HepG2 (cell line): ENCODE data around the gene P3H4. TPM values are rescaled to one million over a fixed set of nuclear protein-coding genes. Genes with fewer than 3 reads are reported as not detected.

ENCODE experiments used
- ADNP ChIP-seq: sonication (generic); formaldehyde crosslinking; IDR thresholded peaks from 2 replicates; pipeline ENCODE4 v1.4.0; 2020; ENCODE audit warnings: missing genetic modification reagents
- CBX1 ChIP-seq: IDR thresholded peaks from one replicate; pipeline ENCODE4 v1.6.1; 2016; ENCODE audit warnings: antibody characterized with exemption, low read depth
- FOXP1 ChIP-seq, 2 experiments: fragments of 450-650 bp in 1 of 2; IDR thresholded peaks; 2 replicates each; pipeline ENCODE4 v1.6.1; 2017 to 2018; ENCODE audit warnings: antibody characterized with exemption in 1 of 2
- GRHL1 ChIP-seq: sonication (generic); formaldehyde crosslinking; conservative IDR thresholded peaks from 2 replicates; pipeline ENCODE4 v1.8.0; 2022; ENCODE audit warnings: missing genetic modification reagents
- HIC2 ChIP-seq: sonication (generic); formaldehyde crosslinking; IDR thresholded peaks from 2 replicates; pipeline ENCODE4 v1.9.0; 2022; ENCODE audit warnings: low read depth, missing genetic modification reagents
- PCBP2 ChIP-seq: fragments of 200-400 bp; formaldehyde crosslinking; optimal IDR thresholded peaks from 2 replicates; pipeline ENCODE3; 2018; ENCODE audit warnings: low read length, low read depth; ENCODE audit not compliant: poor library complexity, severe bottlenecking
- RARA ChIP-seq: IDR thresholded peaks from 2 replicates; pipeline ENCODE4 v1.6.1; 2016; ENCODE audit warnings: missing genetic modification reagents, missing compliant biosample characterization
- SOX13 ChIP-seq, 3 experiments: fragments of 450-650 bp in 1 of 3; sonication (generic) in 1 of 3; formaldehyde crosslinking in 1 of 3; IDR thresholded peaks in 2 of 3; conservative IDR thresholded peaks in 1 of 3; 2 replicates each; pipeline versions ENCODE4 v1.5.0 to v1.6.1; 2016 to 2020; ENCODE audit warnings: antibody characterized with exemption in 1 of 3, mild to moderate bottlenecking in 1 of 3, missing compliant biosample characterization in 1 of 3, missing genetic modification reagents in 1 of 3, moderate library complexity in 1 of 3
- SP4 ChIP-seq: sonication (generic); formaldehyde crosslinking; IDR thresholded peaks from 2 replicates; pipeline ENCODE4 v1.8.1; 2023; ENCODE audit warnings: mild to moderate bottlenecking, missing genetic modification reagents
- SUZ12 ChIP-seq: fragments of 150-350 bp; IDR thresholded peaks from 2 replicates; pipeline ENCODE4 v1.6.1; 2014; ENCODE audit warnings: low read depth, low read length
- TBX3 ChIP-seq: fragments of 450-650 bp; IDR thresholded peaks from 2 replicates; pipeline ENCODE4 v1.6.1; 2017; ENCODE audit warnings: antibody characterized with exemption, mild to moderate bottlenecking, inconsistent platforms, borderline replicate concordance
- TMF1 ChIP-seq: sonication (generic); formaldehyde crosslinking; IDR thresholded peaks from 2 replicates; pipeline ENCODE4 v1.8.1; 2022; ENCODE audit warnings: low read depth, missing genetic modification reagents
- ZNF34 ChIP-seq: sonication (generic); formaldehyde crosslinking; IDR thresholded peaks from 2 replicates; pipeline ENCODE4 v1.4.0; 2020; ENCODE audit warnings: mild to moderate bottlenecking, missing genetic modification reagents, borderline replicate concordance
- ZNF407 ChIP-seq: sonication (generic); formaldehyde crosslinking; IDR thresholded peaks from one replicate; pipeline ENCODE4 v1.5.1; 2020; ENCODE audit warnings: mild to moderate bottlenecking, missing genetic modification reagents; ENCODE audit errors: not compliant biosample characterization
- ZNF691 ChIP-seq: sonication (generic); formaldehyde crosslinking; IDR thresholded peaks from 2 replicates; pipeline ENCODE4 v1.4.0; 2020; ENCODE audit warnings: missing genetic modification reagents, low read depth, mild to moderate bottlenecking, borderline replicate concordance
- polyA plus RNA-seq, 8 experiments: library from polyadenylated mRNA; depleted of rRNA in 3 of 8; stranded (reverse) in 7 of 8; unstranded in 1 of 8; fragments of >200 nt; fragmentation: Illumina TruSeq in 4 of 8; extraction: Trizol in 4 of 8; gene quantifications; 2 replicates each; pipeline versions ENCODE4 v1.2.1 to v1.2.3, GENCODE V29; 2011 to 2016; ENCODE audit warnings: low read depth in 4 of 8, missing spikeins in 1 of 8, mixed read lengths in 1 of 8; ENCODE audit not compliant: insufficient read depth in 1 of 8
- total RNA-seq, 5 experiments: library from RNA; depleted of rRNA; stranded (reverse); fragments of >200 nt; fragmentation: Illumina TruSeq; extraction: Trizol; gene quantifications; 2 replicates each; pipeline ENCODE4 v1.2.3, GENCODE V29; 2016; ENCODE audit warnings: low read depth in 1 of 5

P3H4 gene
- total and polyA plus RNA-seq, 2 of the 13 experiments (the other 11 are each of a cell fraction or from before 2014, with no cell fraction given): 37.1 to 50.6 TPM

- TF ChIP-seq SOX13 (IDR thresholded peaks at IDR 0.05): no peak; the same call in 1 of the 2 replicates
- TF ChIP-seq SOX13 (CRISPR knock-in tag; conservative IDR thresholded peaks at IDR 0.05 in 1 of 2, IDR thresholded peaks at IDR 0.05 in 1 of 2): peak in 1 of 2 experiments; percentile 67; a peak in 2 of 4 replicates
- TF ChIP-seq TMF1 (CRISPR knock-in tag): no peak
- TF ChIP-seq GRHL1 (CRISPR knock-in tag): no peak
- TF ChIP-seq TBX3: no peak
- no peak for TF ChIP-seq SUZ12
- TF ChIP-seq HIC2 (CRISPR knock-in tag): peak; percentile 60; the same call in 1 of the 2 replicates
- TF ChIP-seq CBX1: no peak
- TF ChIP-seq ADNP (CRISPR knock-in tag): 0 out of 2 replicates have a peak, but pooled peaks have one; percentile 68
- peak; percentile 65; the same call in 1 of the 2 replicates for TF ChIP-seq ZNF691
- peak; percentile 71 for TF ChIP-seq ZNF407 (CRISPR knock-in tag)
- TF ChIP-seq ZNF34 (CRISPR knock-in tag): peak; percentile 86; the same call in 1 of the 2 replicates
- no peak; the same call in 1 of the 2 replicates for TF ChIP-seq SP4 (CRISPR knock-in tag)
- TF ChIP-seq FOXP1 (IDR thresholded peaks at IDR 0.05): no peak
- TF ChIP-seq FOXP1 (CRISPR knock-in tag; IDR thresholded peaks at IDR 0.05): 0 out of 2 replicates have a peak, but pooled peaks have one; percentile 10
- TF ChIP-seq PCBP2: peak; percentile 0
- peak; percentile 87 for TF ChIP-seq RARA (CRISPR knock-in tag)
Measured at GRCh38 chr17:41772586-41773189, 39.1 kb downstream of the P3H4 start (continued).
